ENCODE measurements around the gene SASH3. TPM values are rescaled to one million over a fixed set of nuclear protein-coding genes. Genes with fewer than 3 reads are reported as not detected.

Gene SASH3
- total RNA-seq, 4 donors from 2014 or later, result 7.3 to 76.3 (median 18.0) TPM

- TF ChIP-seq CTCF (IDR thresholded peaks at IDR 0.05; ENCODE audit: low read depth), result no peak
Measured at GRCh38 chrX:129761596-129761995, 18.2 kb upstream of the SASH3 start.

GRCh38 chrX:129762448-129762847 is 17.3 kb upstream of the SASH3 start:
- TF ChIP-seq CTCF (IDR thresholded peaks at IDR 0.05; ENCODE audit: low read depth), result no peak

- TF ChIP-seq CTCF (IDR thresholded peaks at IDR 0.05; ENCODE audit: low read depth), result no peak
Measured at GRCh38 chrX:129763666-129764065, 16.1 kb upstream of the SASH3 start.

GRCh38 chrX:129768186-129768585 is 11.6 kb upstream of the SASH3 start:
- no peak for TF ChIP-seq CTCF (IDR thresholded peaks at IDR 0.05; ENCODE audit: low read depth)

GRCh38 chrX:129768586-129769466 is 10.9 kb upstream of the SASH3 start:
- no peak for TF ChIP-seq CTCF (IDR thresholded peaks at IDR 0.05; ENCODE audit: low read depth)

- no peak for TF ChIP-seq CTCF (IDR thresholded peaks at IDR 0.05; ENCODE audit: low read depth)
Measured at GRCh38 chrX:129769467-129770154, 10.1 kb upstream of the SASH3 start.

- TF ChIP-seq CTCF (IDR thresholded peaks at IDR 0.05; ENCODE audit: low read depth), result no peak
Measured at GRCh38 chrX:129771266-129771995, 8.3 kb upstream of the SASH3 start.
